Esophagus squamous epithelium (tissue), 5 donors: Measurements from ENCODE around the gene HPD. TPM values are rescaled to one million over a fixed set of nuclear protein-coding genes. Genes with fewer than 3 reads are reported as not detected.
"Not testable (repeated sequence)": the region's sequence is repeated elsewhere in the genome, so short reads cannot be mapped to it uniquely, and the experiment has no call there.

Source experiments
- DNase-seq: peaks from one replicate; lab custom pipeline; 2025; lab: John Stamatoyannopoulos, UW
- H3K27ac ChIP-seq, 4 donors: fragments of 200-600 bp; sonication (generic); one replicate each; pipeline ENCODE4 v1.5.1; 2016 to 2019; ENCODE audit warnings: mild to moderate bottlenecking in 1 of 4
- H3K27me3 ChIP-seq, 4 donors: fragments of 200-600 bp; sonication (generic); 1 replicate in 3 of 4; 2 replicates in 1 of 4; pipeline versions ENCODE4 v1.5.1 to v1.6.0; 2017 to 2021; ENCODE audit warnings: antibody characterized with exemption in 1 of 4
- H3K36me3 ChIP-seq, 3 donors: fragments of 200-600 bp; sonication (generic); one replicate each; pipeline ENCODE4 v1.5.1; 2016 to 2019
- H3K4me1 ChIP-seq, 3 donors: fragments of 200-600 bp; sonication (generic); one replicate each; pipeline ENCODE4 v1.5.1; 2017 to 2019
- H3K4me3 ChIP-seq, 4 donors: fragments of 200-600 bp; sonication (generic); 1 replicate in 3 of 4; 2 replicates in 1 of 4; pipeline ENCODE4 v1.5.1; 2016 to 2019; ENCODE audit warnings: mild to moderate bottlenecking in 2 of 4, moderate library complexity in 1 of 4
- H3K9me3 ChIP-seq, 3 donors: fragments of 200-600 bp; sonication (generic); one replicate each; pipeline ENCODE4 v1.5.1; 2016 to 2019
- POLR2A ChIP-seq, 4 donors: fragments of 450-650 bp; IDR thresholded peaks; one replicate each; pipeline ENCODE4 v1.6.1; 2017; ENCODE audit warnings: antibody characterized with exemption in 4 of 4, mild to moderate bottlenecking in 4 of 4, moderate library complexity in 3 of 4
- WGBS, 2 donors: methylation state at CpG; one replicate each; pipeline ENCODE4 v1.1.5; 2018; 5-methylcytosine and 5-hydroxymethylcytosine counted together
- intact Hi-C: fragments of 100-400 bp; cut with DNase I; formaldehyde crosslinking; loops from one replicate; pipeline ENCODE4 v1.15.0; 2022
- total RNA-seq, 4 donors: library from RNA; depleted of rRNA; stranded (reverse); fragments of >200 nt; gene quantifications; one replicate each; pipeline ENCODE4 v1.1.0, GENCODE V29; 2016
- TF ChIP-seq, protein P1 (sequence below), 6 experiments: fragments of 450-650 bp in 4 of 6; fragments of 200-600 bp in 2 of 6; sonication (generic) in 2 of 6; IDR thresholded peaks; one replicate each; pipeline ENCODE4 v1.5.1; 2016 to 2019; ENCODE audit warnings: antibody characterized with exemption in 6 of 6, mild to moderate bottlenecking in 4 of 6, moderate library complexity in 4 of 6
- donor health status: DM: yes; HTN: yes; CAD: no.

The HPD gene
- total RNA-seq, 4 donors from 2014 or later = 1.3 TPM; not detected in 3

GRCh38 chr12:121866331-121866730 is 7.7 kb upstream of the HPD start:
- Histone ChIP-seq H3K9me3 (no peaks in the 10 kb centered on the region), H3K27me3 (no peaks in the 10 kb centered on the region), H3K27ac (no peak overlapping the region), H3K36me3 (no peaks in the 10 kb centered on the region), H3K4me1 (no peaks in the 10 kb centered on the region), H3K4me3 (no peak overlapping the region)
- TF ChIP-seq, protein P1, sequence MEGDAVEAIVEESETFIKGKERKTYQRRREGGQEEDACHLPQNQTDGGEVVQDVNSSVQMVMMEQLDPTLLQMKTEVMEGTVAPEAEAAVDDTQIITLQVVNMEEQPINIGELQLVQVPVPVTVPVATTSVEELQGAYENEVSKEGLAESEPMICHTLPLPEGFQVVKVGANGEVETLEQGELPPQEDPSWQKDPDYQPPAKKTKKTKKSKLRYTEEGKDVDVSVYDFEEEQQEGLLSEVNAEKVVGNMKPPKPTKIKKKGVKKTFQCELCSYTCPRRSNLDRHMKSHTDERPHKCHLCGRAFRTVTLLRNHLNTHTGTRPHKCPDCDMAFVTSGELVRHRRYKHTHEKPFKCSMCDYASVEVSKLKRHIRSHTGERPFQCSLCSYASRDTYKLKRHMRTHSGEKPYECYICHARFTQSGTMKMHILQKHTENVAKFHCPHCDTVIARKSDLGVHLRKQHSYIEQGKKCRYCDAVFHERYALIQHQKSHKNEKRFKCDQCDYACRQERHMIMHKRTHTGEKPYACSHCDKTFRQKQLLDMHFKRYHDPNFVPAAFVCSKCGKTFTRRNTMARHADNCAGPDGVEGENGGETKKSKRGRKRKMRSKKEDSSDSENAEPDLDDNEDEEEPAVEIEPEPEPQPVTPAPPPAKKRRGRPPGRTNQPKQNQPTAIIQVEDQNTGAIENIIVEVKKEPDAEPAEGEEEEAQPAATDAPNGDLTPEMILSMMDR (IDR thresholded peaks at IDR 0.05) = no peak
- no peak for TF ChIP-seq POLR2A (IDR thresholded peaks at IDR 0.05)
- no peak for DNase-seq
- intact Hi-C loops = no loop called here
- WGBS, 2 donors = 62 to 71% methylated on average over 4 of the region's 4 CpGs

GRCh38 chr12:121861636-121862254 is 3.1 kb upstream of the HPD start:
- peaks cover 0 to 25% (median 8%) of the 10 kb centered on the region in 3 donors for H3K4me1 ChIP-seq
- no peaks in the 10 kb centered on the region for H3K27me3 ChIP-seq
- TF ChIP-seq POLR2A (IDR thresholded peaks at IDR 0.05) = no peak
- TF ChIP-seq, protein P1 (IDR thresholded peaks at IDR 0.05) = no peak
- H3K4me3 ChIP-seq = no peak overlapping the region
- no peaks in the 10 kb centered on the region for H3K36me3 ChIP-seq
- no peaks in the 10 kb centered on the region for H3K9me3 ChIP-seq
- H3K27ac ChIP-seq = peak overlapping the region in 3 of 4 donors; percentile 35 to 55 (median 36)
- WGBS, 2 donors = 30 to 33% methylated on average over 6 to 11 of the region's 11 CpGs
- intact Hi-C loops = no loop called here
- no peak for DNase-seq

GRCh38 chr12:121860699-121861098 is 2.0 kb upstream of the HPD start:
- H3K36me3 ChIP-seq, H3K4me3 ChIP-seq, DNase-seq, H3K9me3 ChIP-seq, intact Hi-C loops, H3K27me3 ChIP-seq: not testable (repeated sequence)
- peak overlapping the region in 2 of 4 donors; percentile 85 to 88 for H3K27ac ChIP-seq
- WGBS, 2 donors = 83 to 89% methylated on average over 3 to 4 of the region's 4 CpGs
- peaks cover 0 to 25% (median 8%) of the 10 kb centered on the region in 3 donors for H3K4me1 ChIP-seq

DNA sequence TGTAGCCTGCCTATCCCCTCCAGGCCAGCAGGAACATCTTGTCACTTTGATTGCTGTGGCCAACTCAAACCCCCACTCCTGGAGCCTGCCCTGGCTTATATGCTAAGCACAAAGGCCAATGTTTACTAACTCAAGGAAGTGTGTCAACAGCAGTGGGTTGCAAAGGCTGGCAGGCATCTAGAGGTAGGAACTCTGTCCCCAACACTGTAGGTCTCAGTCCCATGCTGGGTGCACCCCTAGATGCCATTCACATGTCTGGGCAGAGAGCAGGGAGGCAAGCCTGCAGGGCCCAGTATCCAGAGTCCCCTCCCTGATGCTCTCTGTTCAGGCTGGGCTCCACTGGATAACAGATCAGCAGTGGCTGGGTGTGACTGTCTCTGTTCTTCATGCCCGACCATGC is 1.6 kb upstream of the HPD start:
- H3K4me3 ChIP-seq = no peak overlapping the region
- no peak for DNase-seq
- H3K27ac ChIP-seq = peak overlapping the region in 3 of 4 donors; percentile 85 to 88 (median 87)
- H3K36me3 ChIP-seq = no peaks in the 10 kb centered on the region
- no peaks in the 10 kb centered on the region for H3K9me3 ChIP-seq
- TF ChIP-seq, protein P1 (IDR thresholded peaks at IDR 0.05) = no peak
- intact Hi-C loops = no loop called here
- WGBS, 2 donors = no CpG with 5 or more reads among the region's 1 CpG
- H3K27me3 ChIP-seq = no peaks in the 10 kb centered on the region
- peaks cover 0 to 25% (median 8%) of the 10 kb centered on the region in 3 donors for H3K4me1 ChIP-seq

GRCh38 chr12:121858318-121858661 is 369 bp downstream of the HPD start:
- no peaks in the 10 kb centered on the region for H3K9me3 ChIP-seq
- H3K4me3 ChIP-seq = no peak overlapping the region
- H3K36me3 ChIP-seq = no peaks in the 10 kb centered on the region
- intact Hi-C loops = no loop called here
- H3K4me1 ChIP-seq = peaks cover 0 to 25% (median 8%) of the 10 kb centered on the region in 3 donors
- H3K27me3 ChIP-seq = peaks cover 0 to 5% (median 0%) of the 10 kb centered on the region in 4 donors
- 80 to 84% methylated on average over 8 to 9 of the region's 10 CpGs for WGBS, 2 donors
- TF ChIP-seq, protein P1 (IDR thresholded peaks at IDR 0.05) = no peak
- no peak for TF ChIP-seq POLR2A (IDR thresholded peaks at IDR 0.05)
- H3K27ac ChIP-seq = peak overlapping the region; percentile 65 to 88 (median 86)
- DNase-seq = no peak
